Hypothalamus (tissue), 51 donors: ENCODE data around the gene GLI3.

Experiments
- DNase-seq, 51 donors: peaks; one replicate each; lab custom pipeline; 2025; lab: John Stamatoyannopoulos, UW

Gene GLI3

GRCh38 chr7:42091461-42092291 is 145.3 kb downstream of the GLI3 start:
- no peak for DNase-seq

DNA sequence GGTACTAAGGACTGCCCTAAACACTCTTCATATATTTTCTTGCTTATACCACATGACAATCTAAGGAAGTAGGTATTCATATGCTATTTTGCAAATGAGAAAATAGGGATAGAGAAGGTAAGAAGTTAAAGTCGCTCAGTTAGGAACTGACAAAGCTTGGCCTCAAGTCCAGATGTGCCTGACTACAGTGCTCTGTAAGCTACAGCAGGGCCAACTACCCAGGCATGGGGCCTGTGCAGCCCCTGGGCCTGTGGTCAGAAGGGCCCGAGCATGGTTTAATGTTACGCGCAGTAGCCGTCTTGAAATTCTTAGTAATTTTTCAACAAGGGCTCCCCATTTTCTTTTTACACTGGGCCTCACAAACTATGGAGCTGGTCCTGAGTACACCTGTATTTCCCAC is 146.2 kb downstream of the GLI3 start:
- DNase-seq, result no peak

- no peak for DNase-seq
Observed at GRCh38 chr7:42090056-42090455, 147.0 kb downstream of the GLI3 start.

GRCh38 chr7:42087616-42088015 is 149.4 kb downstream of the GLI3 start:
- no peak for DNase-seq

GRCh38 chr7:42085531-42085930 is 151.5 kb downstream of the GLI3 start:
- DNase-seq, result no peak

- no peak for DNase-seq
Observed at GRCh38 chr7:42084263-42084662, 152.7 kb downstream of the GLI3 start.

- no peak for DNase-seq
Observed at GRCh38 chr7:42083284-42083683, 153.7 kb downstream of the GLI3 start.

- DNase-seq, result no peak
Observed at GRCh38 chr7:42082144-42082543, 154.9 kb downstream of the GLI3 start.

- no peak for DNase-seq
Observed at GRCh38 chr7:42081671-42082070, 155.3 kb downstream of the GLI3 start.

DNA sequence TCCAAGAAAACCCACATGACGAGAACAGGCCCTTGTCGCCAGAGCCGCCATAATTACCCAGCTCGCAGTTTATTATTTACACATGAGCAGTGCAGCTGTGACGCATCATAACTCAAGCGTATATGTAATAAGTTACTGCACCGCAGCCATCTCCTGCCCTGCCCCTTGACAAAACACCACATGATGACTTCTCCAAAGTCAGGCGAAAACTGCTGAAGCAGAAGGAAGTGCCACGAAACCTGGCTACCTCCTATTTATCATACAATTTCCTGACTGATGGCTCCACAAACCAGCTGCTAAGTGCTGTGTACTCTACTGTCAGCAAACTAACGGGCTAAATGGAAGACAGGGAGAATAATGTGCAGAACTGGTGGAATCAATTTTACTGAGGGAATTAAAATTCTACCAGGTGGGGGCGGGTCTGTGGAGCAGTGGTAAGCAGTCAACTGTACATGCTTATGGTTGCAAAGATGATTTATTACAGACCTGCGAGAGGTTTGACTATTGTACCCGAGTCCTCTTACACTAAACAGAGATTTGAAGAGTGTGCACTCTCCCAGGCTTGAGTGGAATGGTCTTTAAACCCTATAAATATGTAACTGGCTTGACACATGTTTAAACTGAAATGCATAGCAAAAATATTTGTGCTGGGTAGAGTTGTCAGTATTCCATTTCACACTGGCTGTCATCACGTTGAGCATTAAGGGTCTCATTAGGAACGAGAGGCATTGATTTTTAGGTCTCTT is 156.0 kb downstream of the GLI3 start:
- DNase-seq, result no peak

- DNase-seq, result no peak
Observed at GRCh38 chr7:42077271-42078135, 159.5 kb downstream of the GLI3 start.

GRCh38 chr7:42076870-42077269 is 160.1 kb downstream of the GLI3 start:
- no peak for DNase-seq

GRCh38 chr7:42075418-42075817 is 161.6 kb downstream of the GLI3 start:
- DNase-seq, result no peak

DNA sequence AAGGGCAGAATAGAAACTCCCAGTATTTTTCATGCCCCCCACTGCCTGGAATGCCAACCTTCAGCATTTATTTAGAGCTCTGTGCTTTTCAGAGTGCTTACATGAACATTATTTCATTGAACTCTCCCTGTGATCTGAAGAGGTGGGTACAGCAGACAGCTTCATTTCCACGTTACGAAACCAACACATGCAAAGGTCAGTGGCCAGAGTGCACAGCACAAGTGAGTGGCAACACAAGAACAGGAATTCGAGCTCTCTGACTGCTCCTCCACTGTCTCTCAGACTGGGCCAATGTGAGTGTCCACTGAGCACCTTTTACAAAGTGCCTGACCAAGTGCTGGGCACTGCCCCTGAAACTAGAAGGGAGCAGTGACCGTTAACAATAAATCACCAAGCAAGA is 162.9 kb downstream of the GLI3 start:
- no peak for DNase-seq

- no peak for DNase-seq
Observed at GRCh38 chr7:42071372-42072261, 165.4 kb downstream of the GLI3 start.

- DNase-seq, result no peak
Observed at GRCh38 chr7:42070068-42070467, 166.9 kb downstream of the GLI3 start.

DNA sequence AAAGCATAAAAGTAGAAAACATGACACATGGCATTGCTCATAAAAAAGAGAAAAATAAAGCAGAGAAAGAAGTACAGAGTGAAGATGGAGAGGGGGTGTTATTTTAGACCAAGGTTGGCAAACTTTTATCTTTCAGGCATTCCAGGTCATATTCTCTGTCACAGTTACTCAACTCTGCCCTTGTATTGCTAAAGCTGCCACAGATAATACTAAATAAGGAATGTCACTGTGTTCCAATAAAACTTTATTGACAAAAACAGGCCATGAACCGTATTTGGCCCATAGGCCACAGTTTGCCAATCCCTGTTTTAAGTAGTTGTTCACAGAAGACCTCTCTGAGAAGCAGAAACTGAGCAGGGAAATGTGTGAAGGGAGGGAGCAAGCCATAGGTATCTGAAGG is 167.4 kb downstream of the GLI3 start:
- no peak for DNase-seq

GRCh38 chr7:42068554-42069280 is 168.3 kb downstream of the GLI3 start:
- no peak for DNase-seq

DNA sequence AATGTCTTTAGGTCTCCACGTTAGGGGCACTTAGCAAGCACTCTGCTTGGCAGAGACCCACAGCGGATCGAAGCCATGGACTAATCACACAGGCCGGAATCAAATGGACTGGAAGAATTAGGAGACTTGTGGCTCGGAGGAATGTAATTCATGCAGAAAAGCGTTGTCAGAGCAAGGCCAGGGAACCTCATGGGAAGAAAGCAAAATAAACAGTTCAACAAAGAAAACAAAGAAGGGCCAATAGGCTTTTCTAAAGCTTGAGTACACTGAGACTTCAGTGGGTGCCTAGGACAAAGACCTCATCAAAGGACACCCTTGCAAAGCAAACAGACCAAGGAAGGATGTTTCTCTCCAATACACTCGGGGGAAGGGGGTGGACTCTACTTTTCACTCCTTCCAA is 171.1 kb downstream of the GLI3 start:
- peak in 4 of 51 donors; percentile 4 to 50 (median 25) for DNase-seq
